ENCODE data around the gene CCDC69.

DNA sequence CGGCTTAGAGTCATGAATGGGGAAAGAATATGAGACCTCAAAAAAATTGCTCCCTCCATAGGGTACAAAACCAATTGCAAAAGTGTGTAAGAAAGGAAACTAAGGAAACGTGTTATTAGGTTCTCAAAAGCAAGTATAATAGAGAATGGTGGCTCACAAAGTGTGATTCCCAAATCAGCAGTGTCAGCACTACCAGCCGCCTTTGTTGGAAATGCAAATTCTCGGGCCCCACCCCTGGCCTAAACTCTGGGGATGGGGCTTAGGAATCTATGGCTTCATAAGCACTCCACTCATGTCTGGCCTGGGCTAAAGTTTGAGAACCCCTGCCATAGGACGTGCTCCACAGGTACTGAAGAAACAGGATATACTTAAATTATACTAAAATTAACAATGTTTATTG lies 1.6 kb upstream of the CCDC69 start:
- TF ChIP-seq POLR2A (IDR thresholded peaks at IDR 0.05; ENCODE audit: low read length), result no peak
- TF ChIP-seq GATA1 (IDR thresholded peaks at IDR 0.05; ENCODE audit: low read depth, low read length), result no peak

Data from erythroblast (primary cell).